Keratinocyte (primary cell): ENCODE results near the gene GRHL3.

Experiments
- EZH2 ChIP-seq: IDR thresholded peaks from one replicate; pipeline ENCODE4 v1.6.1; 2012; ENCODE audit warnings: inconsistent platforms, mild to moderate bottlenecking, low read length, moderate library complexity
- TF ChIP-seq, protein P1 (sequence below), 3 experiments: IDR thresholded peaks in 1 of 3; conservative IDR thresholded peaks in 1 of 3; optimal IDR thresholded peaks in 1 of 3; 2 replicates in 2 of 3; 3 replicates in 1 of 3; pipeline versions ENCODE3 to v1.5.1; 2011; ENCODE audit warnings: low read length in 3 of 3, mild to moderate bottlenecking in 3 of 3, moderate library complexity in 2 of 3, control low read depth in 1 of 3, inconsistent platforms in 1 of 3; ENCODE audit not compliant: insufficient read depth in 2 of 3; ENCODE audit errors: extremely low read depth in 1 of 3

DNA sequence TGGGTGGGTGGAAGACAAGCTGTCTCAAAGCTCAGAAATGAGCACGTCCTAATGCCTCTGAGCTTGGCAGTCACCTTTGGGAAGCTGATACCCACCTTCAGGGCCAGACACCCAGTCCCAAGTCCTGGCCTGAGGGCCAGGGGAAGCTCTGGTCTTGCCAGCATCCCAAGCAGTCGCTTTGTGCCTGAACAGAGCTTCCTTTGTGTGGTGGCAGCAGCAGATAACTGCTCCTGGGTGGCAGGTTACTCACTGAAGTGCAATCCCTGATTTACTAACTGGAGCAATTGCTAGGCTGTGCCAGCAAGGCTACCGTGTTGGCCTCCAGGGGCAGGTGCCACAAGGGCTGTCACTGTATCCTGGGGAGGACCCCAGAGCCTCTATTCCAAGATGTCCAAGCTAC is 40.4 kb upstream of the GRHL3 start:
- TF ChIP-seq, protein P1, sequence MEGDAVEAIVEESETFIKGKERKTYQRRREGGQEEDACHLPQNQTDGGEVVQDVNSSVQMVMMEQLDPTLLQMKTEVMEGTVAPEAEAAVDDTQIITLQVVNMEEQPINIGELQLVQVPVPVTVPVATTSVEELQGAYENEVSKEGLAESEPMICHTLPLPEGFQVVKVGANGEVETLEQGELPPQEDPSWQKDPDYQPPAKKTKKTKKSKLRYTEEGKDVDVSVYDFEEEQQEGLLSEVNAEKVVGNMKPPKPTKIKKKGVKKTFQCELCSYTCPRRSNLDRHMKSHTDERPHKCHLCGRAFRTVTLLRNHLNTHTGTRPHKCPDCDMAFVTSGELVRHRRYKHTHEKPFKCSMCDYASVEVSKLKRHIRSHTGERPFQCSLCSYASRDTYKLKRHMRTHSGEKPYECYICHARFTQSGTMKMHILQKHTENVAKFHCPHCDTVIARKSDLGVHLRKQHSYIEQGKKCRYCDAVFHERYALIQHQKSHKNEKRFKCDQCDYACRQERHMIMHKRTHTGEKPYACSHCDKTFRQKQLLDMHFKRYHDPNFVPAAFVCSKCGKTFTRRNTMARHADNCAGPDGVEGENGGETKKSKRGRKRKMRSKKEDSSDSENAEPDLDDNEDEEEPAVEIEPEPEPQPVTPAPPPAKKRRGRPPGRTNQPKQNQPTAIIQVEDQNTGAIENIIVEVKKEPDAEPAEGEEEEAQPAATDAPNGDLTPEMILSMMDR (optimal IDR thresholded peaks at IDR 0.05 in 1 of 3, IDR thresholded peaks at IDR 0.05 in 1 of 3, conservative IDR thresholded peaks at IDR 0.05 in 1 of 3; ENCODE audit: extremely low read depth in 1 of 3, insufficient read depth in 2 of 3, low read length in 3 of 3): no peak
- no peak for TF ChIP-seq EZH2
